CD4-positive, alpha-beta T cell treated with Interleukin-4 for 4 hours (primary cell): ENCODE data around the gene TMEM182.

Experiments
- DNase-seq: peaks from one replicate; pipeline ENCODE4 v3.0.0-alpha.2; 2020

The TMEM182 gene

GRCh38 chr2:102768253-102768652, 6.4 kb downstream of the TMEM182 start:
- DNase-seq: no peak

- no peak for DNase-seq
Measured at GRCh38 chr2:102768892-102769291, 7.1 kb downstream of the TMEM182 start.

- DNase-seq: no peak
Measured at GRCh38 chr2:102770506-102770905, 8.7 kb downstream of the TMEM182 start.

- DNase-seq: no peak
Measured at GRCh38 chr2:102771114-102771513, 9.3 kb downstream of the TMEM182 start.

GRCh38 chr2:102772659-102773058, 10.8 kb downstream of the TMEM182 start:
- no peak for DNase-seq

GRCh38 chr2:102773149-102773705, 11.4 kb downstream of the TMEM182 start:
- no peak for DNase-seq

- DNase-seq: no peak
Measured at GRCh38 chr2:102778260-102778659, 16.4 kb downstream of the TMEM182 start.

GRCh38 chr2:102780467-102780866, 18.6 kb downstream of the TMEM182 start:
- DNase-seq: no peak

- DNase-seq: no peak
Measured at GRCh38 chr2:102782187-102782586, 20.4 kb downstream of the TMEM182 start.

GRCh38 chr2:102782933-102783332, 21.1 kb downstream of the TMEM182 start:
- no peak for DNase-seq

GRCh38 chr2:102783506-102784183, 21.8 kb downstream of the TMEM182 start:
- DNase-seq: no peak

GRCh38 chr2:102784940-102785339, 23.1 kb downstream of the TMEM182 start:
- DNase-seq: no peak

- no peak for DNase-seq
Measured at GRCh38 chr2:102788216-102788884, 26.5 kb downstream of the TMEM182 start.

- no peak for DNase-seq
Measured at GRCh38 chr2:102788885-102789260, 27.0 kb downstream of the TMEM182 start.

GRCh38 chr2:102789349-102790090, 27.7 kb downstream of the TMEM182 start:
- DNase-seq: no peak

GRCh38 chr2:102790091-102790455, 28.2 kb downstream of the TMEM182 start:
- DNase-seq: no peak

GRCh38 chr2:102792568-102793208, 30.9 kb downstream of the TMEM182 start:
- DNase-seq: no peak

- DNase-seq: no peak
Measured at GRCh38 chr2:102795641-102796040, 33.8 kb downstream of the TMEM182 start.

GRCh38 chr2:102796337-102796736, 34.5 kb downstream of the TMEM182 start:
- no peak for DNase-seq

- no peak for DNase-seq
Measured at GRCh38 chr2:102797486-102797885, 35.7 kb downstream of the TMEM182 start.

- DNase-seq: no peak
Measured at GRCh38 chr2:102798181-102798580, 36.4 kb downstream of the TMEM182 start.

GRCh38 chr2:102801098-102801718, 39.4 kb downstream of the TMEM182 start:
- no peak for DNase-seq
